ENCODE results near the gene SRCIN1.

DNA sequence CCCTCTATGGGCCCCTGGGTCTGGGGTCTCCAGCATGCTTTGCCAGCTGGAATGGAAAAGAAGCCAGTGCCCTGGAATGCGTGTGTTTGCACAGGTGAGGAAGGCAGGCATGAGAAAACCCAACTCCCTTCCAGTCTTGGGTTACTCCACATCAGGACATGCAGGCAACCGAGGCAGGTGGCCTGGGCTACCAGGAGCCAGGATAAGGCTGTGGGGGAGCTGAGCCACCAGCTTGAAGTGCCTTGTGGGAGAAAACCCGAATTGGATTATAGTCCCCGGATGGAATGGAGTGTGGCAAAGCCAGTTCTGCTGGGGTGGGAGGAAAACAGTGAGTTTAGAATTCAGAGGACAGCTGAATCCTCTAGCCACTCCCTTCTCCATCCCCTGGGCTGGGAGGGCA, 7.2 kb downstream of the SRCIN1 start:
- TF ChIP-seq EZH2phosphoT487 (conservative IDR thresholded peaks at IDR 0.05; ENCODE audit: low read length): no peak
- TF ChIP-seq, protein P1, sequence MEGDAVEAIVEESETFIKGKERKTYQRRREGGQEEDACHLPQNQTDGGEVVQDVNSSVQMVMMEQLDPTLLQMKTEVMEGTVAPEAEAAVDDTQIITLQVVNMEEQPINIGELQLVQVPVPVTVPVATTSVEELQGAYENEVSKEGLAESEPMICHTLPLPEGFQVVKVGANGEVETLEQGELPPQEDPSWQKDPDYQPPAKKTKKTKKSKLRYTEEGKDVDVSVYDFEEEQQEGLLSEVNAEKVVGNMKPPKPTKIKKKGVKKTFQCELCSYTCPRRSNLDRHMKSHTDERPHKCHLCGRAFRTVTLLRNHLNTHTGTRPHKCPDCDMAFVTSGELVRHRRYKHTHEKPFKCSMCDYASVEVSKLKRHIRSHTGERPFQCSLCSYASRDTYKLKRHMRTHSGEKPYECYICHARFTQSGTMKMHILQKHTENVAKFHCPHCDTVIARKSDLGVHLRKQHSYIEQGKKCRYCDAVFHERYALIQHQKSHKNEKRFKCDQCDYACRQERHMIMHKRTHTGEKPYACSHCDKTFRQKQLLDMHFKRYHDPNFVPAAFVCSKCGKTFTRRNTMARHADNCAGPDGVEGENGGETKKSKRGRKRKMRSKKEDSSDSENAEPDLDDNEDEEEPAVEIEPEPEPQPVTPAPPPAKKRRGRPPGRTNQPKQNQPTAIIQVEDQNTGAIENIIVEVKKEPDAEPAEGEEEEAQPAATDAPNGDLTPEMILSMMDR (IDR thresholded peaks at IDR 0.05; ENCODE audit: insufficient read depth, low read length, poor library complexity, severe bottlenecking): no peak
